ENCODE results near the gene MYO9A. TPM values are rescaled to one million over a fixed set of nuclear protein-coding genes. Genes with fewer than 3 reads are reported as not detected.
A peak's percentile ranks its signal among the peaks of the same experiment; 100 is the strongest.

Gene MYO9A
- total and polyA plus RNA-seq, 10 of the 15 experiments (the other 5 are each of a cell fraction or from before 2014, with no cell fraction given): 3.3 to 25.3 (median 12.2) TPM

- no peaks in the 10 kb centered on the region for H3K27me3 ChIP-seq (replicated peaks in 1 of 2; ENCODE audit: control insufficient read depth in 2 of 2, insufficient read depth in 2 of 2, low read length in 1 of 2)
- RAD21 ChIA-PET (ENCODE audit: unreplicated experiment): interaction anchor here (0.6 to 1.3 kb wide), 4 partner anchors 10 to 24 kb away, joined by 3 to 11 read pairs (median 4); no protein-coding TSS in a partner anchor
- H3K9me3 ChIP-seq (replicated peaks; ENCODE audit: control insufficient read depth, insufficient read depth, low read length): no peaks in the 10 kb centered on the region
- H3K36me3 ChIP-seq (ENCODE audit: control insufficient read depth in 2 of 2, insufficient read depth in 2 of 2, low read length in 1 of 2): no peaks in the 10 kb centered on the region
- H3K9ac ChIP-seq (ENCODE audit: control insufficient read depth, insufficient read depth, low read length): peak overlapping the region; percentile 75
- DNase-seq (ENCODE audit: low read depth, low spot score) (peak; percentile 33), ATAC-seq (peak; percentile 86), FAIRE-seq (no peak)
- peaks cover 19% of the 10 kb centered on the region for H3K79me2 ChIP-seq (ENCODE audit: control insufficient read depth, insufficient read depth, low read length)
- CTCF ChIA-PET: interaction anchor here (0.9 to 2.6 kb wide), 4 partner anchors 16 to 336 kb away, joined by 3 to 8 read pairs (median 5); no protein-coding TSS in a partner anchor
- in situ Hi-C loops (cut with MboI): no loop called here
- SMC1A ChIA-PET (ENCODE audit: uncharacterized antibody, unreplicated experiment): interaction anchor here (0.8 to 1.4 kb wide), 7 partner anchors 10 to 280 kb away, joined by 3 to 8 read pairs (median 3); no protein-coding TSS in a partner anchor
- BruUV-seq (replicated peaks): no TSS peak
- H3K4me2 ChIP-seq (ENCODE audit: control insufficient read depth, insufficient read depth): peak overlapping the region; percentile 99
- peak overlapping the region; percentile 94 for H3K4me3 ChIP-seq
- POLR2A ChIA-PET: interaction anchor here (1.0 to 2.3 kb wide), 5 partner anchors 10 to 109 kb away, joined by 3 to 9 read pairs (median 4); no protein-coding TSS in a partner anchor
- under 1% methylated on average over 46 of the region's 59 CpGs for WGBS (ENCODE audit: insufficient coverage, insufficient replicate concordance, low lambda C conversion rate, missing lambda C conversion rate)
- peak overlapping the region; percentile 92 for H2AFZ ChIP-seq (ENCODE audit: control insufficient read depth, low read depth, low read length)
- H3K4me1 ChIP-seq (ENCODE audit: control insufficient read depth, insufficient read depth, low read length): peaks cover 8% of the 10 kb centered on the region
- peak overlapping the region; percentile 78 for H3K27ac ChIP-seq (ENCODE audit: control insufficient read depth, insufficient read depth)
- no peaks in the 10 kb centered on the region for H4K20me1 ChIP-seq (ENCODE audit: control insufficient read depth, insufficient read depth)
- intact Hi-C loops (cut with micrococcal nuclease; ENCODE audit: unreplicated experiment): loop anchor here (1.0 kb wide), 1 partner anchor 24 kb away; no protein-coding TSS in a partner anchor
- TF ChIP-seq SMARCA5 (IDR thresholded peaks at IDR 0.05): peak; percentile 75; the same call in 1 of the 2 replicates
- peak; percentile 64 for TF ChIP-seq GATAD2B (conservative IDR thresholded peaks at IDR 0.05; ENCODE audit: low read depth)
- TF ChIP-seq TARDBP (IDR thresholded peaks at IDR 0.05; ENCODE audit: borderline replicate concordance): no peak
- TF ChIP-seq ZNF687 (IDR thresholded peaks at IDR 0.05): peak; percentile 38; the same call in 1 of the 2 replicates
- TF ChIP-seq PML (IDR thresholded peaks at IDR 0.05; ENCODE audit: low read length): 0 out of 2 replicates have a peak, but pooled peaks have one; percentile 15
- TF ChIP-seq IKZF1 (conservative IDR thresholded peaks at IDR 0.05): peak; percentile 66; the same call in 1 of the 2 replicates
- peak; percentile 69 for TF ChIP-seq DPF2 (IDR thresholded peaks at IDR 0.05)
- peak; percentile 59; the same call in 1 of the 2 replicates for TF ChIP-seq ZNF24 (IDR thresholded peaks at IDR 0.05)
- peak; percentile 45; the same call in 1 of the 2 replicates for TF ChIP-seq TAF1 (IDR thresholded peaks at IDR 0.05; ENCODE audit: borderline replicate concordance, low read depth, low read length)
- TF ChIP-seq NKRF (conservative IDR thresholded peaks at IDR 0.05): peak; percentile 83
- no peak for TF ChIP-seq RBBP5 (conservative IDR thresholded peaks at IDR 0.05)
- peak; percentile 81; the same call in 1 of the 2 replicates for TF ChIP-seq ASH2L (IDR thresholded peaks at IDR 0.05; ENCODE audit: borderline replicate concordance, low read depth)
- TF ChIP-seq NR2F1 (conservative IDR thresholded peaks at IDR 0.05): no peak; the same call in 1 of the 2 replicates
- peak; percentile 58; the same call in 1 of the 2 replicates for TF ChIP-seq RB1 (IDR thresholded peaks at IDR 0.05; ENCODE audit: borderline replicate concordance)
- 0 out of 2 replicates have a peak, but pooled peaks have one; percentile 20 for TF ChIP-seq CREB1 (IDR thresholded peaks at IDR 0.05; ENCODE audit: low read depth)
- peak; percentile 69; the same call in 1 of the 2 replicates for TF ChIP-seq POLR2A (IDR thresholded peaks at IDR 0.05; ENCODE audit: low read depth, low read length)
- TF ChIP-seq RUNX3 (IDR thresholded peaks at IDR 0.05; ENCODE audit: low read length): peak; percentile 35; the same call in 1 of the 2 replicates
- no peak for TF ChIP-seq SIX5 (IDR thresholded peaks at IDR 0.05; ENCODE audit: low read depth, low read length, severe bottlenecking)
- peak; percentile 85; the same call in 1 of the 2 replicates for TF ChIP-seq LARP7 (IDR thresholded peaks at IDR 0.05)
- TF ChIP-seq POLR2AphosphoS5 (IDR thresholded peaks at IDR 0.05; ENCODE audit: low read length): 0 out of 2 replicates have a peak, but pooled peaks have one; percentile 40
- peak; percentile 64; the same call in 1 of the 2 replicates for TF ChIP-seq ZNF217 (IDR thresholded peaks at IDR 0.05)
Observed at GRCh38 chr15:72117486-72118016, 399 bp downstream of the MYO9A start.

Measured in GM12878 (cell line).